ENCODE measurements around the gene NACA.

DNA sequence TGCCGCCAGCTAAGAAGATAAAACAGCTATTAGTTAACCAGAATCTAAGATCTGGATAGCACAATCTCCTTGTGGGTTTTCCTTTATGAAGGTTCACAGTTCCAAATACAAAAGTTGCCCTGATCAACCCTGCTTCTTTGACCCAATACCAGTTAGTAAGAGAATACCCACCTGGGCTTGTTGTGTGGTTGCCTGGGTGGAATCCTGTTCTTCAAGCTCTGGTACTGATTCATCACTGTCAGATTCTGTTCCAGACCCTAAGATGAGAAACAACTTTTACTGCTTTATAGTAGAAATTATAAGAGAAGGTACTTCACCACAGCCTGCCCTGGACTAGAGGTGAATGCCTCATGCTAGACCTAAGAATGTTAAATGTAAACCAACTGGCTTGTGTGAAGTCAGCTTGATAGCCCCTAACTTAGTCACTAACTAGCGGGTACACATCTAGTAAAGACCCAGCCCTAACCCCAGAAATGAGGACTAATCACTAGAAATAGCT, 10.6 kb downstream of the NACA start:
- TF ChIP-seq BACH2 (CRISPR knock-in tag; IDR thresholded peaks at IDR 0.05; ENCODE audit: borderline replicate concordance), result no peak
- TF ChIP-seq PATZ1 (CRISPR knock-in tag; IDR thresholded peaks at IDR 0.05; ENCODE audit: borderline replicate concordance), result no peak
- no peak for TF ChIP-seq RARB (CRISPR knock-in tag; IDR thresholded peaks at IDR 0.05)

Measured in SK-N-SH treated with all-trans-retinoic acid at 6 μM for 48 hours (cell line).